ENCODE results near the gene KCNK17.

Gene KCNK17

DNA sequence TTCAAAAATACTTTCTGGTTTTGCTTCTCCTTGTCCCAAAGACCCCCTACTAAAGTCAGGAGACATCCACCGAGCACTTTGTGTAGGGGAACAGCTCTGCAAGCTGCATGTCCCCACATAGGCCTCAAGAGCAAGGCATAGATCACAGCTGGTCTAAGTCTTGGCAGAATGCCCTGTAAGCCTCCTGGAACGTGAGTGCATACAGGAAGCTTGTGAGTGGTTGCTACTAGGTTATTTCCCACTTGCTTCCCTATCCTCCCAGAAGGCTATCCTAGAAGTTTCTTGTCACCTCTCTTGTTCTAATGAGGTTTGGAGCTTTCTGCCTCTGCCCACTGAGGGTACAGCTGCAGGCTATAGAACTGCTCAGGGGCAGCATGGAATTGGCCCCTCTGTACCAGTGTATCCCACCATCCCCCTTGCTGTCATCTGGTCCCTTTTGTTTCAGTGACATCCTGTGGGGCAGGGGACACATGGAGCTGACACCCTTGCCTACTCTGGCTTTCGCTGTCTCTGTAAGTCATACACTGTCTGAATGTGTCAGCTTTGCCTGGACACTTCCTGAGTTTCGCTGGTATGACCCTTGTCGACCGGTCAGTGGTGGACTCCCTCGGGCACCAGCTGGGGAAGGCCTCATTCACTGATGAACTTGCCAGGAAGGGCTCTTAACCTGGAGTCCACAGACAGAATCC lies 43.9 kb upstream of the KCNK17 start:
- DNase-seq (ENCODE audit: extremely low read depth, insufficient read length) = no peak
- H3K27me3 ChIP-seq (replicated peaks; ENCODE audit: control insufficient read depth, insufficient read depth, low read length) = no peaks in the 10 kb centered on the region
- H3K36me3 ChIP-seq (ENCODE audit: control insufficient read depth, insufficient read depth, low read length) = no peaks in the 10 kb centered on the region
- no peak overlapping the region for H3K4me3 ChIP-seq (replicated peaks; ENCODE audit: low read depth, low read length)
- TF ChIP-seq, protein P1, sequence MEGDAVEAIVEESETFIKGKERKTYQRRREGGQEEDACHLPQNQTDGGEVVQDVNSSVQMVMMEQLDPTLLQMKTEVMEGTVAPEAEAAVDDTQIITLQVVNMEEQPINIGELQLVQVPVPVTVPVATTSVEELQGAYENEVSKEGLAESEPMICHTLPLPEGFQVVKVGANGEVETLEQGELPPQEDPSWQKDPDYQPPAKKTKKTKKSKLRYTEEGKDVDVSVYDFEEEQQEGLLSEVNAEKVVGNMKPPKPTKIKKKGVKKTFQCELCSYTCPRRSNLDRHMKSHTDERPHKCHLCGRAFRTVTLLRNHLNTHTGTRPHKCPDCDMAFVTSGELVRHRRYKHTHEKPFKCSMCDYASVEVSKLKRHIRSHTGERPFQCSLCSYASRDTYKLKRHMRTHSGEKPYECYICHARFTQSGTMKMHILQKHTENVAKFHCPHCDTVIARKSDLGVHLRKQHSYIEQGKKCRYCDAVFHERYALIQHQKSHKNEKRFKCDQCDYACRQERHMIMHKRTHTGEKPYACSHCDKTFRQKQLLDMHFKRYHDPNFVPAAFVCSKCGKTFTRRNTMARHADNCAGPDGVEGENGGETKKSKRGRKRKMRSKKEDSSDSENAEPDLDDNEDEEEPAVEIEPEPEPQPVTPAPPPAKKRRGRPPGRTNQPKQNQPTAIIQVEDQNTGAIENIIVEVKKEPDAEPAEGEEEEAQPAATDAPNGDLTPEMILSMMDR (IDR thresholded peaks at IDR 0.05; ENCODE audit: insufficient read depth, low read length, poor library complexity, severe bottlenecking) = no peak

DNA sequence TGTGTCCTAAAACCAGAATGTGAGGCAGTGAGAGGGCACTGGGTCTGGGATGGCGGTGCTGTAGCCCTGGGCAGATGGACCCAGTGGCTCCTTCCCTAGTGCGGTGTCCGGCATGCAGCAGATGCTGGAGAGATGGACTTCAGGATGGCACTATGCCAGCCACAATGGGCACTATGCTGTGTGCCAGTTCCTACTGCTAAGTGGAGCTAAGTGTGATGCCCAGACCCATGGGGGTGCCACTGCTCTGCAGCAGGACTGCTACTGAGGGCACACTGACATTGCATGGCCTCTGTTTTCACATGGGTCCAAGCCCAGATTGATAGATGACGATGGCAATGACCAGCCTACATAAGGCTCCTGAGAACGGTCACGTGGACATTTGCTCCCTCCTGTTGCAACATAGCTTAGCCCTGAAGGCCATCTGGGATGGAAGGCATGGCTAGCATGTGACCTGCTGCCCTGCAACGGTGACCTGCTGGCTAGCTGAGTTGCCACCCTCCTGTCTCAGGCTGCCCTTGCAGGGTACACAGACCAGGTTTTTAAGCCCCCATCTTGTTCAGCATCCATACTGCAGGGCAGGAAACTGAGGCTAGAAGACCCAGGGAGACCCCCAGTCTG lies 39.6 kb upstream of the KCNK17 start:
- no peak for DNase-seq (ENCODE audit: extremely low read depth, insufficient read length)
- no peaks in the 10 kb centered on the region for H3K27me3 ChIP-seq (replicated peaks; ENCODE audit: control insufficient read depth, insufficient read depth, low read length)
- H3K4me3 ChIP-seq (replicated peaks; ENCODE audit: low read depth, low read length) = no peak overlapping the region
- TF ChIP-seq, protein P1 (IDR thresholded peaks at IDR 0.05; ENCODE audit: insufficient read depth, low read length, poor library complexity, severe bottlenecking) = no peak
- no peaks in the 10 kb centered on the region for H3K36me3 ChIP-seq (ENCODE audit: control insufficient read depth, insufficient read depth, low read length)

DNA sequence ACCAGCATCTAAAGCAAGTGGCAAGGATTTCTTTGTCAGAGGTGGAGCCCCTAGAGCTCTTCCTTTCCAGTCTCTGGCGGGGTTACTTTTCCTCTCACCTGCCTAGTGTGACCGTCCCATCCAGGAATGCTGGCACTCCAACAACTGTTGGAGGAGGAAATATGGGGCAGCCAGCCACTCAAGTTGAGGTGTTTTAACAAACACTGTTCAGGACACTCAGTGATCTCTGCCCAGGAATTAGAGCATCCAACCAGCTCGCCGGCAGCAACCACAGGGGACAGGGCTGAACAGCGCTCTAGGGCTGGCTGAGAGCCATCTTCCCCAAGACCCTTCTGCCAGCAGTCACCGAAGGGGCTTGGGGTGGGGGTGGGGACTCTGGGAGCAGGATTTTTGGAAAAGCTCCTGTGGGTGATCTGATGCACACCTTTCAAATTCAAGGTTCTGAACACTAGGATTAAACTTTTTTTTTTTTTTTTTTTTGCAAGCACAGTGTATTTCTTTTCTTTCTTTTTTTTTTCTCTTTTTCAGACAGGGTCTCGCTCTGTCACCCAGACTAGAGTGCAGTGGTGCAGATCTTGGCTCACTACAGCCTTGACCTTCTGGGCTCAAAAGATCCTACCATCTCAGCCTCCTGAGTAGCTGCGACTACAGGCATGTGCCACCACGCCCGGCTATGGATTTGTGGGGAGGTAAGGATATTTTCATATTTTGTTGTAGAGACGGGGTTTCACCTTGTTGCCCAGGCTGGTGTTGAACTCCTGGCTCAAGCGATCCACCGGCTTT lies 36.7 kb upstream of the KCNK17 start:
- no peaks in the 10 kb centered on the region for H3K36me3 ChIP-seq (ENCODE audit: control insufficient read depth, insufficient read depth, low read length)
- no peak overlapping the region for H3K4me3 ChIP-seq (replicated peaks; ENCODE audit: low read depth, low read length)
- no peak for DNase-seq (ENCODE audit: extremely low read depth, insufficient read length)
- TF ChIP-seq, protein P1 (IDR thresholded peaks at IDR 0.05; ENCODE audit: insufficient read depth, low read length, poor library complexity, severe bottlenecking) = no peak
- no peaks in the 10 kb centered on the region; the same call in 1 of the 2 replicates for H3K27me3 ChIP-seq (replicated peaks; ENCODE audit: control insufficient read depth, insufficient read depth, low read length)

DNA sequence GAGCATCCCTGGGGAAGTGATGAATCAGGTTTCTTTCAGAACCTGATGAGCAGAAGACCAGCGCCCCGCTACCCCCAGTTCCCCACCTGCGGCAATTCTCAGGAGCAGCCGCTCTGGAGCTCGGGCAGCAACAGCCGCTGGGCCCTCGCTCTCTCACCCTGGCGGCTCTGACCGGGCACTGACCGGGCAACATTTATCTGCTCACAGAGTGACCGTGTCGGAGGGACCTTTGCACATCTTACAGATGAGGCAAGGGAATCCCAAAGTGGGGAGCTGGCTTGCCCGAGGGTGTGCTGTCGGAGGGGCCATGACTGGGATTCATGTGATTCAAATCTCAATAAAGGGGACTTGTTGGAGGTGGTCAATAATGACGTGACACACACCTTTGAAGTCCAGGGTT lies 34.5 kb upstream of the KCNK17 start:
- DNase-seq (ENCODE audit: extremely low read depth, insufficient read length) = no peak
- Histone ChIP-seq H3K4me3 (replicated peaks; ENCODE audit: low read depth, low read length) (no peak overlapping the region), H3K36me3 (ENCODE audit: control insufficient read depth, insufficient read depth, low read length) (no peaks in the 10 kb centered on the region), H3K27me3 (replicated peaks; ENCODE audit: control insufficient read depth, insufficient read depth, low read length) (no peaks in the 10 kb centered on the region; the same call in 1 of the 2 replicates)
- TF ChIP-seq, protein P1 (IDR thresholded peaks at IDR 0.05; ENCODE audit: insufficient read depth, low read length, poor library complexity, severe bottlenecking) = no peak

DNA sequence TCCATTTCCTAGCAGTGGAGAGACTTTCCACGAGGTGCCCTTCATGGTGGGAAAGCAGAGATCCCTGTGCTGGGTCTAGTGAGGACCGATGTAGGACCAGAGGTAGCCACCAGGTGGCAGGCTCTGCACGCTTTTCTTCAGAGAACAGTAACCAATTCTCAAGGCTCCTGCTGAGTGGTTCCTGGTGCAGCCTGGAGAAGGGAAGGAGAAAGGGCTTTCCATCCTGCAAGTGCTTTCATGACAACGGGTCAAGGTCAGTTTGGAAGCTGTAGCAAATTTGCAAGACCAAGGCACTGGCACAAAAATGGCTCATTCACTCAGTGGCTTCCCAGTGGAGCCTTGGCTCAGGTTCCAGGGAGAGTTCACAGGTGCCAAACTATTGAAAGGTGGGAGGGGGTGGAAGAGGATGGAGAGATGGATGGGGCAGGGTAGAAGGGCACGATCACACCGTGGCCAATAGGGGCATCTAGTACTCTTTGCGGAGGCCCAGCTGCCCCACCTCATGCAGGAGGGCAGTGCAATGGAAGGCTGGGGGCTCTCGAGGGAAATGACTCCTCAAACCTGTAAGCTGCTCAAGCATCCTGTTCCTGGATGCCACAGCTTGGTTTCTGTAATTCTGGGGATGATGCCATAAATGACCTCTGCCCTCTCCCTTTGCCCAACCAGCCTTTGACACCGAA lies 33.8 kb upstream of the KCNK17 start:
- no peaks in the 10 kb centered on the region for H3K36me3 ChIP-seq (ENCODE audit: control insufficient read depth, insufficient read depth, low read length)
- no peaks in the 10 kb centered on the region; the same call in 1 of the 2 replicates for H3K27me3 ChIP-seq (replicated peaks; ENCODE audit: control insufficient read depth, insufficient read depth, low read length)
- no peak for DNase-seq (ENCODE audit: extremely low read depth, insufficient read length)
- TF ChIP-seq, protein P1 (IDR thresholded peaks at IDR 0.05; ENCODE audit: insufficient read depth, low read length, poor library complexity, severe bottlenecking) = peak; percentile 90
- no peak overlapping the region for H3K4me3 ChIP-seq (replicated peaks; ENCODE audit: low read depth, low read length)
